HG02759 (cell line): ENCODE data around the gene HDAC5.
A peak's percentile ranks its signal among the peaks of the same experiment; 100 is the strongest.
"Not testable (repeated sequence)": the region's sequence is repeated elsewhere in the genome, so short reads cannot be mapped to it uniquely, and the experiment has no call there.

Experiments
- ATAC-seq: cut with Tn5 transposase; IDR thresholded peaks from one replicate; pipeline ENCODE4 v1.9.1; 2021; ENCODE audit warnings: mild to moderate bottlenecking, moderate library complexity; ENCODE audit not compliant: unreplicated experiment

HDAC5 gene

GRCh38 chr17:44133918-44134476 is 10.6 kb upstream of the HDAC5 start:
- ATAC-seq, result no peak

GRCh38 chr17:44132275-44132821 is 8.9 kb upstream of the HDAC5 start:
- no peak for ATAC-seq

DNA sequence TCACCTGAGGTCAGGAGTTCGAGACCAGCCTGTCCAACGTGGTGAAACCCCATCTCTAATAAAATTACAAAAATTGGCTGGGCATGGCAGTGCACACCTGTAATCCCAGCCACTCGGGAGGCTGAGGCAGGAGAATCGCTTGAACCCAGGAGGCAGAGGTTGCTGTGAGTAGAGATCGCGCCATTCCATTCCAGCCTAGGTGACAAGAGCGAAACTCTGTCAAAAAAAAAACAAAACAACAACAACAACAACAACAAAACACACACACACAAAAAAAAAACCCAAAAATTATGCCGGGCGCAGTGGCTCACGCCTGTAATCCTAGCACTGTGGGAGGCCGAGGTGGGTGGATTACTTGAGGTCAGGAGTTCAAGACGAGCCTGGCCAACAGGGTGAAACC is 7.9 kb upstream of the HDAC5 start:
- not testable (repeated sequence) for ATAC-seq

DNA sequence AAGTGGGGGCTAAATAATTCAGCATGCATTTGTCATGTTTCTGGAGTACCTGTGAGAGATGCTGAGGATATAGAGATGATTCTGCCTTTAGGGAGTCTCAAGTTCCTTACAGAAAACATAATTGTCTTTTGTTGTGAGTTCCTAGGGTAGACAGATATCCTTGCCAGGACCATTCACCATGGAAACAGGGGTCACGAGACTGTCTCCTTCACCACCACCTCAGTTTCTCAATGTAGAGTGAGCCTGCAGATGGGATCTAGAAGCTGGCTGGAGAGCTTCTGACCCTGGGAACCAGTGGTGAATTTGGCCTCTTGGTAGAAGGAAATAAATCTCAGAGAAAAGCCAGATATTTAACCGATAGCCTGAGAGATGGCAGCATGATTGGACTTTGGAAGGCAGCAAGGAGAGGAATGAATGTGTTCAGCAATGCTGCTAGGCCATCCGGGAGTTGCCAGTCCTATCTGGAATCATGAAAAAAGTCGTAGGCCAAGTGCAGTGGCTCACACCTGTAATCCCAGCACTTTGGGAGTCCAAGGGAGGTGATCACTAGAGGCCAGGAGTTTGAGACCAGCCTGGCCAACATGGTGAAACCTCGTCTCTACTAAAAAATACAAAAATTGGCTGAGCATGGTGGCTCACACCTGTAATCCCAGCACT is 7.4 kb upstream of the HDAC5 start:
- no peak for ATAC-seq

DNA sequence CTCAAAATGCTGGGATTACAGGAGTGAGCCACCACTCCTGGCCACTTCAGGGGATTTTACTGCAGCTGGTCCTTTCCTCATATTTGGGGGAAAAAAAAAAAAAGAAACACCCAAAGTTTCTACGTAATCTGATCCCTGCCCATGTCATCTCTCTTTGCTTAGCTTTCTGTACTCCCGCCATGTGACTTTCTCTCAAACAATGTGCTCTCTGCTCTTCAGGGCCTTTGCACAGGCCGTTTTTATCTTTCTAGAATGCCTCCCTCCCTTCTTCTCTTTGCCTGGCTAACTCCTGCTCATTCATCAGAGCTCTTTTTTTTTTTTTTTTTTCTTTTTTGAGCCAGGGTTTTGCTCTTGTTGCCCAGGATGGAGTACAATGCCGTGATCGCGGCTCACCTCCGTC is 4.9 kb upstream of the HDAC5 start:
- ATAC-seq, result no peak

DNA sequence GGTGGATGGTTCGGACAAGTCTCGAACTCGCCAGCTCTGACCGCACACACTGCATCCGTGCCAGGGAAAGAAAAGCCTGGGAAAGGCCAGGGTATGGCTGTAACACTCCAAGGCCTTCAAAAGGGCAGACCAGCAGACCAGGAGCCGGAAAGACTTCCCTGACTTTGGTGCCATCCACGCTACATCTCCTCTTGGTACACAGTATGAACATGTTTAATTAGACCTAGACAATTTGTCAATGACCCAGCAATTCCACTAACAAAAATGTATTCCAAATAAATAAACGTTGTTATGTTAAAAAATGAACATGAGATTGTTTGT is 637 bp upstream of the HDAC5 start:
- ATAC-seq, result no peak

DNA sequence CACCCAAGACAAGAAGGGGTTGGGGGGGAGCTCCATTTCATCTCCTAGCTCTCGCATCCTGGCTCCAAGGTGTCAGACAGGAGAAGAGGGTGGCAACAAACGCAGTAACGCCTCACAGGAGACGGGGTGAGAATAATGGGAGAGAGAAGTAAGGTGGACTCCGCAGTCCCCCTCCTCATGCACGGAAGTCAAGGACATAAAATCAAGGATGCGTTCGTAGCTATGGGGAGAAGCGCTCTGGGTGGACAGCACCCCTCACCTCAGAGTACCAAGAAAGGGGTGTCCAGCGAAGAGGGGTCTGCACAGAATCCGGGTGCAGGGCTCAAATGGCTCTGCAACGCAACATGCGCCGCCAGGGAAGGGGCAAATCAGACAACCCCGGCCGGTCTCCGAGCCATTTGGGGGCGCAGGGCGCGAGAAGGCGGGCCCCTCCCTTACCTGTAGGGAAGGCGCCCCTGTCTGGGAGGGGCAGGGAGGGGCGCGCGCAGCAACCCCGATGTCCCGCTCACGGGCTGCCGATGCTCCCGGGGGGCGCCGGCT is 555 bp downstream of the HDAC5 start:
- ATAC-seq, result peak; percentile 24

DNA sequence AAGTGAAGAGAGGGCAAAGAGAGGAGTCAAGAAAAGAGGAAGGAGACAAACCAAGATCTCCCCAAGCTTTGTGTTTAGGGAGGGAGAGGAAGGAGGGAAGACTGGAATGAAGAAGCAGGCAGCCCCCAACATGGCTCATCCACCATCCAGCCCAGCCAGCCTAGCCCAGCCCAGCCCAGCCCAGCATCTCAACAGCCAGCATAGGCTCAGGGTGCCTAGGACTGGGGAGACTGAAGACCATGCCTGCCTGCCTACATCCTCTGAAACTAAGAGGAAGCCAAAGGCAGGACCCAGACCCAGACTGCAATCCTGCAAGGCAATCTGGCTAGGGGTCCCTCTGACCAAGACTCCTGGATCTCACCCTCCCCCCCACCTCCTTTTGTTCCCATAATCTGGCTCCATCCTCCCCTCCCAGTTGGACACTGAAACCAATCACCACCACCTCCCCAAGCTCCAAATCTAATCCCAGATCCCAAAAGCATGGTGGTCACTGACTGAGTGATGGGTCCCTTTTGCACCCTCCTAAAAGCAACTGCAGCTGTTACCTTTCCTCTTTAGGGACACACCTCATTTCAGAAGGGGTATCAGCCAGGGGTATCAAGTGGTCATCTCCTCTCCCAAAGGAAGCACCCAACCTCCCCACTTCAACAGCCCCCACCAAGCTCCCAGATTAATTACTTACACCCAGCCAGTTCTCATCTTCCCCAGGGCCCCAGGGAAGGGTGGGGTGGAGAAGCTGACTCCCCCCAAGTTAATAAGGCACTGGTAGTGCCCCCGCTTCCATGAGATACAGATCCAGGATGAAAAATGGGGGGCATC is 1.2 kb downstream of the HDAC5 start:
- ATAC-seq, result no peak

DNA sequence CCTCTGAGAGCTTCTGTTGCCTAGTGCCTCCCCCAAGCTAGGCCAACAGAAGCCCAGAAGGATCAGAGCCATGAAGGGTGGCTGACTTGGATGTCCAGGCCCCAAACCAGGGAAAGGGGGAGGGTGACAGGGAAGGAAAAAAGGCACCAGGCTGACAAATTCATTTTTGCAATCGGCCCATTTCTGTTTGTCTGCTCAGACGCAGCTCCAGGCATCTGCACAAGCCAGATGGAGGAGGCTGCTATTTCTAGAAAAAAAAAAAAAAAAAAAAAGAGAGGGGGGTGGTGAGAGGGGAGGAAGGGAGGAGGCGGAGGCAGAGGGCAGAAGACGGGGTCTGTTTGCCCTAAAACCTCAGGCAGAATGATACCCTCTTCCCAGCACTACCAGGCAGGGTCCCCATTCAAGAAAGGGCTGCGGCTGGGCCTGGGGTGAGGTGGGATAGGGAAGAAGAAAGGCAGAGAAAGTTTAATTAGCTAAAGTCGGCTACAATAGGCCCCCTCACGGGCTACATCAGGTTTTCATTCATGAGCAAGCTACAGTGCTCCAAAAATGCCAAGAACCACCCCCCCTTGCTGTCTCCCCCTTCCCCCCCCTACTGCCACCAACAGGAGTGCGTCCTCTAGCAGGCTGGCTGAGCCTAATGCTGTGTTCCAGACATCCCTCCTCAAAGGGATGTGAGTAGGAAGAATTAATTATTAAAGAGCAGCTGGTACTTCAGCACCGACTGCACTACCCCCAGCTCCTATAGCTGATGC is 2.4 kb downstream of the HDAC5 start:
- no peak for ATAC-seq

GRCh38 chr17:44120281-44120680 is 3.2 kb downstream of the HDAC5 start:
- ATAC-seq, result not testable (repeated sequence)

- no peak for ATAC-seq
Measured at GRCh38 chr17:44119798-44120197, 3.6 kb downstream of the HDAC5 start.

DNA sequence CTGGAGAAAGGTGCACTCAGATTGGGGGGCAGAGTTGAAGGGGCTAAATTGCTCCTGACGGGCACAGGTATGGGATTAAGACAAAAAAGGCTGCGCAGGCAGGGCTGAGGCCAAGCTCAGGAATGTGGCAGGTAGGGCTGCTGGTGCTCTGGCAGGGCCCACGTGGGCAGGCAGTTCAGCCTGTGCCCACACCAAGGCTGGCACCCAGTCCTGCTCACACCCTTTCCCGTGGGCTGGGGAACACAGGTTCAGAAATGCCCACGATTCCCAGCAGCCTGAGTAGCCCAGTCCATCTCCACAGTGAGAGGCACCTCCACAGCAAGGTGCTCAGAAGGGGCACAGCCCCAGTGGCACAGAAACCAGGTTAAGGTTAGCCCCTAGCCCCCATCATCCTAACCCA is 4.4 kb downstream of the HDAC5 start:
- no peak for ATAC-seq

GRCh38 chr17:44118427-44119050 is 4.9 kb downstream of the HDAC5 start:
- ATAC-seq, result no peak

DNA sequence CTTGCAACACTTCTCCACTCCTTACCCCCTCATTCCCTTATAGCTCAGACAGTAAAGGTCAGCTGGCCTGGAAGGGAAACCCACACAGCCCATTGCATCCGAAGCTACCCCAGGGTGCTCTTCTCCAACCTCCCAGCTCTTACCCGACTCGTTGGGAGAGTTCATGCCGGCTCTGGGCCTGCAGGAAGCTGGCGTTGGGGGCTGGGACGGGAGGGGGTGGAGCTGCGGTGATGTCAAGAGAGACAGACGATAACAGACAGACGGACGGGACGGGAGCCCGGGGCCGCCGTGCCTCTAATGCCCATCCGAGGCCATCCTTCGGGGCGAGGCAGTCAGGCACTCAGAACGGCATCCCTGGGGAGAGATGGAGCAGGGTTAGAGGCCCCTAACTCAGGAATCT is 6.1 kb downstream of the HDAC5 start:
- ATAC-seq, result no peak

DNA sequence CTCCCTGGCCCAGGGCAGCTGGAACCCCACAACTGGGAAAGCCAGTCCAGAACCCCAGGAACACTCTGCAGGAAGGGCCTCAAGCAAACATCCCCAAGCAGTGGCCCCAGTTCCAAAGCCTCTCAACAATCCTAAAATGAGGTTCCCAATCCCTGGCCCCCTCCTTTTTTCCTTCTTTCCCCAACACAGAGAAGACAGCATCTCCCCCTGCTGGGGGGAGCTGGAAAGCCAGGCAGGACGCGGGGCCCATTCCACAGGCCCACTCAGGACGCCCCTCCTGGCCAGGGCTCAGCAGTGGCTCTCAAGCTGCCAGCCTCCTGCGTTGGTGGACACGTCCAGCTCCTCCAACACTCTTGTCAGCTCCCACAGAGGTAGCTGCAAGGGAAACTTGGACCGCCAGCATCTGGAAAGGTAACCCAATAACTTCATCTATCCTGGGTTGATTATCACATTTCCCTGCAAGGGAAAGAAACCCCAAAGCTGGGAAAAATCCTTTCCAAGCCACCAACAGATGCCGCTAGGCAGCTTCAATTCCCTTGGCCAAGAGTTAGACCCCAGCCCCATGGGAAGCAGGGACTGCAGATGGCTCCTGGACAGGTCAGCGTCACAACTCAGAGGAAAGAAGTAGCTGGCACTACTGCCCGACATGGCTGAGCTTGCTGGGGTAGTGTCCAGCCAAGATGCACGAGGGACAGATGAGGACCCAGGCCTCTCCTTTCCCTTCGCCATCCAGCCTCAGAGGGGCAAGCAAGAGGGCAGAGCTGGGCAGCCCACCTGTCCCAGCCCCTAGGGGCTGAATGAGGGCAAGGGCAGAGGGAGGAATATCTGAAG is 7.6 kb downstream of the HDAC5 start:
- ATAC-seq, result no peak

GRCh38 chr17:44113868-44114840 is 9.3 kb downstream of the HDAC5 start:
- no peak for ATAC-seq

DNA sequence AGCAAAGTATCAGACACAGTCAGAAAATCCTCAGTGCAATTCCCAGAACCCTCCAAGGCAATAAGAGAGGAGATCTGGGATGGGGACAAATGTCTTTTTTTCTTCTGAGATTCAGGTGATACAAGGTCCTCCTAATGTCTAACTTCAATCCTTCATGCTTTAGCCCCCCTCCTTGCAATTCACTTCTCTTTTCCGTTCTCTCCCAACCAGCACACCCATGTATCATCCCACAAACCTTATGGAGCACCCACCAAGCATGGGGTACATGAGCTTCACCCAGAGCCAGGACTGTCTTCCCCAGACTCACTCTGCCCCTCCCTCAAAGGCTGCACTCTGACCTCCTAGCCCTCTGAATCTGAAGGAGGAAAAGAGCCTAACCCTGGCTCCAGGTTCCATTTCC is 10.1 kb downstream of the HDAC5 start:
- no peak for ATAC-seq
